Activated CD8-positive, alpha-beta memory T cell treated with anti-CD3 and anti-CD28 coated beads, Interleukin-2, amount 50 U/mL, for 1 hour (primary cell): Measurements from ENCODE around the gene DEPDC1.
"Not testable (repeated sequence)": the region's sequence is repeated elsewhere in the genome, so short reads cannot be mapped to it uniquely, and the experiment has no call there.

Experiments used
- DNase-seq: peaks from one replicate; pipeline ENCODE4 v3.0.0-alpha.2; 2020; ENCODE audit errors: extremely low read depth

The DEPDC1 gene, protein sequence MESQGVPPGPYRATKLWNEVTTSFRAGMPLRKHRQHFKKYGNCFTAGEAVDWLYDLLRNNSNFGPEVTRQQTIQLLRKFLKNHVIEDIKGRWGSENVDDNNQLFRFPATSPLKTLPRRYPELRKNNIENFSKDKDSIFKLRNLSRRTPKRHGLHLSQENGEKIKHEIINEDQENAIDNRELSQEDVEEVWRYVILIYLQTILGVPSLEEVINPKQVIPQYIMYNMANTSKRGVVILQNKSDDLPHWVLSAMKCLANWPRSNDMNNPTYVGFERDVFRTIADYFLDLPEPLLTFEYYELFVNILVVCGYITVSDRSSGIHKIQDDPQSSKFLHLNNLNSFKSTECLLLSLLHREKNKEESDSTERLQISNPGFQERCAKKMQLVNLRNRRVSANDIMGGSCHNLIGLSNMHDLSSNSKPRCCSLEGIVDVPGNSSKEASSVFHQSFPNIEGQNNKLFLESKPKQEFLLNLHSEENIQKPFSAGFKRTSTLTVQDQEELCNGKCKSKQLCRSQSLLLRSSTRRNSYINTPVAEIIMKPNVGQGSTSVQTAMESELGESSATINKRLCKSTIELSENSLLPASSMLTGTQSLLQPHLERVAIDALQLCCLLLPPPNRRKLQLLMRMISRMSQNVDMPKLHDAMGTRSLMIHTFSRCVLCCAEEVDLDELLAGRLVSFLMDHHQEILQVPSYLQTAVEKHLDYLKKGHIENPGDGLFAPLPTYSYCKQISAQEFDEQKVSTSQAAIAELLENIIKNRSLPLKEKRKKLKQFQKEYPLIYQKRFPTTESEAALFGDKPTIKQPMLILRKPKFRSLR

DNA sequence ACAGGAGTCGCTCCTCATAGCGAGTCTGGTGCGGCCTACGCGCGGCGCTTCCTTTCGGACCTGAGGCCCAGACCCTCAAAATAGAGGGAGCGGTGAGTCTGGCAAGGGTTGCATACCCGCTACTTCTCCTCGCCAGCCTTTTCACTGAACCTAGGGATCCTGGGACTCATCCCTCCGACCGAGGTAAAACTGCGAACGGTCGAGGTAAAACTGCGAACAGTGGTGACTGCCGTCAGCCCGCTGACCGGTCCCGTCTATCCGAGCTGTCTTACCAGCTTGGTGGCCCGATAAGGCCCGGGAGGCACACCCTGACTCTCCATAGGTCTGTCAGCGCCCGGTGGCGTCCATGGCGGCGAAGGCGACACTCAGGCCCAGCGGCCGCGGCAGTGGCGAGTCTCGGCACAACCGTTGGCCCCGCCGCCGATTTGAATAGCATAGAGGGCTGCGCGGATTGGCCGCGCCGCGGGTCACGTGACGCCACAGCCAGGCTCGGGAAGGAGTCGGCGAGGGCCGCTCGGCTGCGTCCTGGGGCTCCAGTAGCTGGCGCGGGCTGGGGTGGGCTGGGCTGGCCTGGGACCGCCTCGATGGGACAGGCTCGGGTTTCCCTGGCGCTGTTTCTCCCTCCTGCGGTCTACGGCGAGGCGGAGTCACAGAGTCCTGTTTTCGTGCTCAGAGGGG, at the start of gene DEPDC1:
Gene DEPDC1 (minus strand): TSS at position 403 of the 678 bp plus-strand sequence. CDS start 83 bp downstream, at position 320.
- DNase-seq = no peak

DNA sequence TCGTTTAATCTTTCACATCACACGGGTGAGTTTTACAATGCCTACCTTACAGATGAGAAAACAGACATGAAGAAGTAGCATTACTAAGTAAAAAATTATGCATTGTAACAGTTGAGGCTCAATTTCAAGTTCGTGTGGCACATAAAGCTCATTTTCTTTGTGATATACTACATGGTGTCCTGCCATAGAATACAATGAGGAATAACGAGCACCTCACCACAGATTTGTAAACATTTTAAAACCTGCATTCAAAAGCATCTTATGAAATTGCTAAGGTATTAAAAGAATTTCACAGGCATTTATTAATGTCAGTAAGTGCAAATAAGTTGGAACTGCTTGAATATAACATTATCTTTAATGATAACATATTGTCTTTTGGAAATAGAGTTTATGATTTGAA, 47.8 kb upstream of the DEPDC1 start:
- DNase-seq = no peak

DNA sequence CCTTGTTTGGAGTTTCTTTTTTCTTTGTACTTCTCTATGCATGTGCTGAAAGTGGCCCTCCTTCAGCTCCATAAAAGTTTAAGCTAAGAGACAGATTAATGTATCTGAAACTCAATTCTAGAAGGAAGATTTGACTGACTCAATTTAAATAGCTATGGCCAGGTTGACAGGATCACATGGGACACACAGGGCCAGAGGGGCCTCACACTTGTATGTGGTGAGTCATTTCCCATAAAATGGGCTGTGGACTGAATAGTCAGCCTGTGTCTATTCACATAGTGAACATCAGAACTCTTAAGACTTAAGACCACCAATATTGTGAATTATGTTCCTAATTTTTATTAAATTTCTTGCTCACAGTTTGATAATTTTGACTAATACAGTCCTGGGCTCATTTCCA, 45.7 kb upstream of the DEPDC1 start:
- no peak for DNase-seq

DNA sequence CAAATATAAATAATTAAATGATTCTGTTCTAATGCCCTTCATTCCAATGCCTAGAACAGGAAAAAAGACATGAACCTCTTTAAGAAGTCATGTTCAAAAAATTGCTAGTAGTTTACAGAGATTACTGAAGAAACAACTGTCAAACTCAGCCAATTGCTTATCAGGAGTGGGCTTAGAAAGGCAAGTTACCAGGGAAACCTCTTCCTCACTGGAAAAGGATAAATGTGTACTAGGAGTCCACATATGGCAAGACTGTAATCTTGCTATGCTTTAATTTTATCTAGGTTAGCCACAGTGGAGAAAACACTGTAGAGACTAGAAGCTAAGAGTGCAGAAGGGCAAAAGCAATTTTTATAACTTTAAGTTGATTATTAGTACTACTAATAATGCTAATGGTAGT, 42.1 kb upstream of the DEPDC1 start:
- no peak for DNase-seq

DNA sequence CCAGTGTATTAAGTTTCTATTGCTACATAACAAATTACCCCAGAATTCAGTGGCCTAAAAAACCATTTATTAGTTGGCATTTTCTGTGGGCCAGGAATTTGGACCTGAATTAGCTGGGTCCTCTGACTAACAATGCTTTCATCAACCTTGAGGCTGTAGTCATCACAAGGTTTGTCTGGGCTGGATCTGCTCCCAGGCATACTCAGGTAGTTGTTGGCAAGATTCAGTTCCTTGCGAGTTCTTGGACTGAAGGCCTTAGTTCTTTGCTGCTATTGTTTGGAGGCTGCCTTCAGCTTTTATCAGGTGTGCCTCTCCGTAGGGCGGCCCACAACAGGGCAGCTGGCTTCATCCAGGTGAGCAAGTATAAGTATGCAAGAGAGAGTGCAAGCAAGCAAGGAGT, 31.4 kb upstream of the DEPDC1 start:
- no peak for DNase-seq

DNA sequence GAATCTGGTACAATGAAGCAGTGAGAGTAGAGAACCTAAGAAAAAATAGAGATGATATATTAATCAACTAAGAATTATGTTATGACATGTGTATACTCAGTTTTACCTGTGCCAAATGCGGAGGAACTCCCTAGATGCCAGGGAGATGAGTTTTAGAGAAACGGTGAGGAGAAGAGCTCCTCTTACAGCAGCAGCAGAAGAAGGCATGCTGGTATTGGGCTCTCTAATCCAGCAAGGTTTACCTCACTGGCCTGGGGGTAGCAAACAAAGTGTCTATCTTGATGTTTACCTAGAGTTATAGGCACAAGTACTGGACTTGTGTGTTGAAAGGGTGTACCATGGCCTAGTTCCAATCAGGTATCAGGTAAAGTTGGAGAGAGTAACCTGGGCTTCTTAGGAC, 28.9 kb upstream of the DEPDC1 start:
- no peak for DNase-seq

DNA sequence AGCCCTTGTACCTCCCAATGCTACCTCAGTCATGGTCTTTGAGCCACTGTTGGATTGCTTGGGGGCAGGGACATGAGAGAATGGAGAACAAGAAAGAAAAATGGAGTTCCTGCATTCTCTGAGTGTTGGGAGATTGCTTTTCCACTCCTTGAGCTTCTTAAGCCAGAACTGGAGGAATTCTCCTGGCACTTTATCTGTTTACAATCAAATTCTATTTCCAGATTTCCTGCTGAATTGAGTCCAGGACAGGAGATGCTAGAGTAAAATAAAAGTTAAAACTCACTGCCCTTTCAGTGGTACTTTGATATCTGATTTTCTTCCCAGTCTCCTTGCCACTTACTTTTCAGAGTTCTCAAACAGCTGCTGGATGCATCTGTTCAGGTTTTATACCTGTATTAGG, 24.4 kb upstream of the DEPDC1 start:
- DNase-seq = no peak

DNA sequence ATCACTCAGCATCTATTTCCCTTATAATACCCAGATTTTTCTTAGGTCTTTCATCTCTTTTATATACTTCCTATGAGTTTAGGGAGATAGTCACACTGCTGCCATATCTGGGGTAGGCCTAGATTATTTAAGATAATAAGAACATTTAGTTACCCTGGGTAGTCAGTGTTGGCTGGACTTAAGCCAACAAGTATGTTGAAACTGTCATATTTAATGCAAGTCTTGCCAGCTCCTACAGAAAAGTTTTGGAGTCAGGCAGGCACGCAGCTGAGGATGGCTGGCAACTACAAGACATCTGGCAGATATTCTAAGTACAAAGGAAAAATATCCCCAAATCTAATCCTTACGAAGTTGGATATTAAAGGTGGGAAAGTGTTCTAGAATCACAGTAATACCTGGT, 19.2 kb upstream of the DEPDC1 start:
- DNase-seq = no peak

DNA sequence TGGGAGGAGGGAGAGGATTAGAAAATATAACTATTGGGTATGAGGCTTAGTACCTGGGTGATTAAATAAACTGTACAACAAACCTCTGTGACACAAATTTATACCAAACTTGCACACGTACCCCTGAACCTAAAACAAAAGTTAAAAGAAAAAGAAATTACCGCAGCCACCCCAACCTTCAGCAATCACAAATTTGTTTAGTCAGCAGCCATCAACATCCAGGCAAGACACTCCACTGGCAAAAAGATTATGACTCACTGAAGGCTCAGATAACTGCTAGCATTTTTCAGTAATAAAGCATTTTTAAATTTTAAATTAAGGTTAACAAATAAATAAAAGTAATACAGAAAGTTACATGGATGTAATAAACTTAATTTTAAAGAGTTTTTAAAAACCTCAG, 14.4 kb upstream of the DEPDC1 start:
- DNase-seq = no peak

DNA sequence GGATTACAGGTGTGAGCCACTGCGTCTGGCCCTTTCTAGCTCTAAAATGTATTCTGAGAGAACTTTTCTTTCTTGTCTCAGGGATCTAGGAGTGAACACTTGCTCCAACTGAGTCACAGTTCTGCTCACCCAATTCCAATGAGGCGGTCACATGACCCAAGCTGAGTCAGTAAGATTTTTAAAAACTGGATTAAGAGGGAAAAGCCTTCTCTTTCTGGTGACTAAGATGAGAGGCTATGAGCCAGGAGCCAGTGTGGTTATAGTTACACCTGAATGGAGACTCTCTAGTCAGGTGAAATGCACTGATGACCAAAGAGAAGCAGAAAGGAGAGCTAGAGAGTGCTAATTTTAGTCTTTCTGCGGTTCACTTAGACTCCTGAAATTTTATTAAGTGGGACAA, 9.5 kb upstream of the DEPDC1 start:
- DNase-seq = no peak

DNA sequence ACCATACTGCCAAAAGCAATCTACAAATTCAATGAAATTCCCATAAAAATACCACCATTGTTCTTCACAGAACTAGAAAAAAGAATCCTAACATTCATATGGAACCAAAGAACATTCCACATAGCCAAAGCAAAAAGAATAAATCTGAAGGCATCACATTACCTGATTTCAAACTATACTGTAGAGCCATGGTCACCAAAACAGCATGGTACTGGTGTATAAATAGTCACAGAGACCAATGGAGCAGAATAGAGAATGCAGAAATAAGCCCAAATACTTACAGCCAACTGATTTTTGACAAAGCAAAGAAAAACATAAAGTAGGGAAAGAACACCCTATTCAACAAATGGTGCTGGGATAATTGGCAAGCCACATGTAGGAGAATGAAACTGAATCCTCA, 6.2 kb upstream of the DEPDC1 start:
- DNase-seq = no peak

DNA sequence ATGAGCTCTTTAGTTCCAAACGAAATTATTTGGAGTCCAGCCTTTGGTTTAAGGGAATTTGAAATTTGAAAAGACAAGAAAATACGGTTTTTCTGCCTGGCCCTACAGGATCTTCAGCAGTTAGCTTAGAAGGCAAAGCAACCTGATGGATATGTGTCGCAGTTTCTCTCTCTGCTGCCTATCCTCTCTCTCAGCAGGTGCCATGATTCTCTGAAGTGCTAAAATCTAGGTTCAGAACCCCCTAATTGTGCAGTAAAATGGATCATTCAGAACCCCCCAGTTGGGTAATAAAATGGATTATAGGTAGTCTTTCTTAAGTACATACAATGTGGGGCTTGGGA, 446 bp upstream of the DEPDC1 start:
- no peak for DNase-seq

DNA sequence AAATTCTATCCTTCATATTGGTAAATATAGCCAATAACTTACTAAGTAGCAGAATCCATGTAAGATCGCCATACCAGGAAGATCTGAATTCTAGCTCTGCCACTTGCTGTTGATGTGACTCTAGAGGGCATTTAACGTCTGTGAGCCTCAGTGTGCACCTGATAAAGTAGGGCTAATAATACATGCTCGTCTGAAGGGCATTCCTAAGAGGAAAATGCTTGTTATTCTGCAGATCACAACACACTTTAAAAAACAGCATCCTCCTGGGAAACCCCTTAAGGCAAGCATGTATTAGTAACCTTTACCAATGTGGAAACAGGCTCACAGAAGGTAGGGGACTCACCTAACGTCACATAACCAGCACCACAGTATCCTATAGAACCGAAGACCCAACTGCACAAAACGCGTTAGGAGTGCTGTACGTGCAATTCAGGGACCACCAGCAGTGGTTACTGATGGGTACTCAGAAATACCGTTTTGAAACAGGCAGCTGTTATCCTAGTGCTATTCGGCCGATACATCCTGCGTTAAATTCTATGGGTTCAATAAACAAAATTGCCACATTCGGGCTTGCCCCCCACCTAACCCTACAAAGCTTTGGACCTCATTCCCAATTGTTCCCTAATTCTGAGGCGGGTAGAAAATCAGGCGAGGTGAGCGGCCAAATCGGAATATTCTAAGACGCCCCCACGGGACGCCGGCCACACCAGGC, 758 bp downstream of the DEPDC1 start:
- no peak for DNase-seq

DNA sequence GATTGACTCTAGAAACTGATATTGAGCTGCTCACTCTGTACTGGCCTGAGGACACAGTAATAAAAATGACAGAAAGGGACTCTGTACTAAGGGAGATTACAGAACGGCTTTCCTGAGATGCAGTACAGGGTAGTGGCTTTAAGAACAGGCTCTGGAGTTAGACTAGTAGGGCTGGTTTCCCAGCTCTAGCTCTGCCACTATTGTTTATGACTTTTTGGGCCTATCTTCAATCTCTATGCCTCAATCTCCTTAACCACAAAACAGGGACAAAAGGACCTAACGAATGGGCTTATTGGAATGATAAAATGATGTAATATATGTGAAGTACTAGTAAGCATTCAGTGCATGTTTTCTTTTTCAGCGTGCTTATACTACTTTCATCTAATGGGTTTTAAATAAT, 1.4 kb downstream of the DEPDC1 start:
- no peak for DNase-seq

DNA sequence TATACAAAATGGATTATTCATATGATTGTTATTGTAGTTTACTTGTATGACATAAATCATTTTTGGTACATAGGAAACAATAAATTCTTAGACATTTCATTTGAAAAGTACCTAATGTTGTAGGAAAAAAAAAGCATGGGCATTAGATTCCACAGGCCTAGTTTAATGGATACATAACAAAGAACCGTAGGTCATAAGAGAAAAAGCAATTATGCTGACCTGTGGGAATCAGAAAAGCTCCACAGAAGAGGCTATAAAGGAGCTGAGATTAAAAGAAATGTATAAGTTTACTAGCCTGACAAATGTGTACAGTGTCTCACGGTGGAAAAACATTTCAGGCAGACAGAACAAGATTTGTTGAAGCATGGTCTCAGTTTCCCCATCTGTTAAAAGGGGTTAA, 3.7 kb downstream of the DEPDC1 start:
- no peak for DNase-seq

DNA sequence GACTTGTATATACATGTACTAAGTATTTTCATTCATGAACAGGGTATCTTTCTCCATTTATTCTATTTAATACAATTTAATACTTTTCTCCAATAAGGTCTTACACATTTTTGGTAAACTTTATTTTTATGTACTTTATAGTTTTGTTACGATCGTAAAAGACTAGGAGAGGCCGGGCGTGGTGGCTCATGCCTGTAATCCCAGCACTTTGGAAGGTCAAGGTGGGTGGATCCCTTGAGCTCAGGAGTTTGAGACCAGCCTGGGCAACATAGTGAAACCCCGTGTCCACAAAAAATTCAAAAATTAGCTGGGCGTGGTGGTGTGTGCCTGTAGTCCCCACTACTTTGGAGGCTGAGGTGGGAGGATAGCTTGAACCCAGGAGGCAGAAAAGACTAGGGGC, 4.6 kb downstream of the DEPDC1 start:
- DNase-seq = not testable (repeated sequence)

DNA sequence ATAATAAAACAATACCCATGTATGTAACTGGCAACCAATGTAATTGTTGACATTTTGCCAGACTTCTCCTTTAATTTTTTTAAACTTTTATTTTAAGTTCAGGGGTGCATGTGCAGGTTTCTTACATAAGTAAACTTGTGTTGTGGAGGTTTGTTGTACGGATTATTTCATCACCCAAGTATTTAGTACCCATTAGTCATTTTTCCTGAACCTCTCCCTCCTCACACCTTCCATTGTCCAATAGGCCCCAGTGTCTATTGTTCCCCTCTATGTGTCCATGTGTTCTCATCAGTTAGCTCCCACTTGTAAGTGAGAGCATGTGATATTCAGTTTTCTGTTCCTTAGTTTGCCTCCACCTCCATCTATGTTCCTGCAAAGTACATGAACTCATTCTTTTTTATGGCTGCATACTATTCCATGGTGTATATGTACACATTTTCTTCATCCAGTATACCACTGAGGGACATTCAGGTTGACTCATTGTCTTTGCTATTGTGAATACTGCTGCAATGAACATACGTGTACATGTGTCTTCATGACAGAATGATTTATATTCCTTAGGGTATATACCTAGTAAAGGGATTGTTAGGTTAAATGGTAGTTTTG, 6.7 kb downstream of the DEPDC1 start:
- no peak for DNase-seq

DNA sequence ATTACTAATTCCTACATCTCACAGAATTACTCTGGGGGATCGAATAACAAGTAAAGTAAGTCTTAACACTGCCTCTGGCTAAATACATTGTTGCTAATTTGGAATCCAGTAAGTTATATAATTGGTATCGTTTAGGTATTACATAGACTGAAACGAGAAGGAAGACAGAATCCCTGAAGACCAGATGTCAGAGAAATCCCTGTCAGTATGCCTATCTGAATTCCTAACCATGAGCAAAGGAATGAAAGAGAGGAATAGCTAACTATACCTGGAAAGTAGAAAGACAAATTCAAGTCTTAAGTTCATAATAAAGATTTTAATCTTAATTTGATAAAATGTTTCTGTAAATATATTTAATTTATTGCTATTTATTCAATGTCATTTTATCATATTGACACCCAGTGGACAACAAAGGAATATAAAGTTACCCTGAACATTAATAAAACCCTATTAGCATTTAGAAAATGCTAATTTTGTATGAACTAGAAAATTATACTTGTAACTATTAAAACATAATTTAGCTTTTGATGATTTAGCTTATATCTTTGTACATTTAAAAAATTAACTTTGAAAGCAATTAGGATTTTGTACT, 11.4 kb downstream of the DEPDC1 start:
- DNase-seq = no peak

DNA sequence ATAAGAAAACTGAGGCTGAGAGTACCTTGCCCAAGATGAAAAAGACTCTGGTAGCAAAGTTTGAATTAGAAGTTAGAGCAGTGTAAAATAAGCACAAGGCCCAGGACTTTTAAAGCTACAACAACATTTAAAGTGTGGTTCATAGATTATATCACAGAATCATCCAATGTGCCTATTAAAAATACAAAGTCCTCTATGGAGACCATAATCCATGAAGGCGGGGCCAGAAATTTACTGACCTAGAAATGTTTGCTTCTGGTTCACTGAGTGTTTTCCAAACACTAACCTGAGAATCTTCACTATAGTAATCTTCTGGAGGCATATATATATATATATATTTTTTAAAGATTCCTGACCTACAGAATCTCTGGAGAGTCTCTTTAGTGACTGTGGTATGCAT, 12.3 kb downstream of the DEPDC1 start:
- DNase-seq = no peak

DNA sequence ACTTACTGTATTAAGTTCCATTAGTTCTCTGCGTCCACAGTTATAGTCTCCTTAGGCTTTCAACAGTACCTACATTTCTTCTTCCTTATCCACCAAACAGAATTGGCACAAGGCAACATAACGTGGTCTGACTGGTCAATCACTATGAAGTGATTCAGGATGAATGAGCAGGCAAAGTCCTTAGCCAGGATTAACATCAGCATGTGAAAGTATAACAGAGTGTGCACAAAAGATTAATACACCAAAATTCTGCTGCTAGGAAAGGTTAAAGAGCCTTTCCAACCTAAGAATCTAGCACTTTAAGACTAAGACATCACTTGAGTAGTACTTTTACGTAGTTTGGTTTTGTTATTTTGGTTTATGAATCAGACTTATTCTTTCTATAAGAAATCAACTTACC, 15.8 kb downstream of the DEPDC1 start:
- no peak for DNase-seq

DNA sequence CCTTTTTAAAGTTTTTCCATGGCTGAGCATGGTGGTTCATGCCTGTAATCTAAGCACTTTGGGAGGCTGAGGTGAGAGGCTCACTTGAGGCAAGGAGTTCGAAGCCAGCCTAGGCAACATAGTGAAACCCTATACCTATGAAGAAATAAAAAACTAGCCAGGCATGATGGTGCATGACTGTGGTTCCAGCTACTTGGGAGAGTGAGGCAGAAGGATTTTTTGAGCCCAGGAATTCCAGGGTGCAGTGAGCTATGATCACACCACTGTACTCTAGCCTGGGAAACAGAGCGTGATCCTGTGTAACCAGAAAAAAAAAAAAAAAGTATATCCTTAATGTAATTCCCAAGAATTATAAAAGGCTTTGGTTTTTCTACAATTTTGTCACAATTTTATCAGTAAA, 17.4 kb downstream of the DEPDC1 start:
- no peak for DNase-seq
